Hematopoietic multipotent progenitor cell treated with erythropoietin and hydrocortisone succinate and interleukin-3 and kit ligand, for 15 days (in vitro differentiated cells): ENCODE results near the gene ACOT6.
"Not testable (repeated sequence)": the region's sequence is repeated elsewhere in the genome, so short reads cannot be mapped to it uniquely, and the experiment has no call there.

Experiments used
- DNase-seq: peaks from one replicate; pipeline ENCODE4 v3.0.0-alpha.2; 2015; ENCODE audit warnings: low spot score

ACOT6 gene

DNA sequence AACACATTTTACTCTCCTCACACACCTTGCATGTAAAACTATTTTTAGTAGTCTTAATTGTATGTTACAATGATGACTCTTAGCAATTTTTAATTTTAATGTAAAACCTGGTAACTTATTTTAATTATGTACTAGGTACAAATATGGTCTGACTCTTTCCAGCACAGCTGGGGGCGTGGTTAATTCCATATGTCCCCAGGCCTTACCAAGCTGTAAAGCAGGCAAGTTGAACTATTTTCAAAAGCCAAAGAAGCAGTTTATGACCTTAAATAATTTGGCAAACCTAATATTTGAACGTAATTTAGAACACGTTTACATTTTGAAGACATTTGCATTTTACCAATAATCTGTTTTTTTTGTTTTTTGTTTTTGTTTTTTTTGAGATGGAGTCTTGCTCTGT is 9.3 kb upstream of the ACOT6 start:
- no peak for DNase-seq

GRCh38 chr14:73606271-73606670 is 6.0 kb upstream of the ACOT6 start:
- no peak for DNase-seq

DNA sequence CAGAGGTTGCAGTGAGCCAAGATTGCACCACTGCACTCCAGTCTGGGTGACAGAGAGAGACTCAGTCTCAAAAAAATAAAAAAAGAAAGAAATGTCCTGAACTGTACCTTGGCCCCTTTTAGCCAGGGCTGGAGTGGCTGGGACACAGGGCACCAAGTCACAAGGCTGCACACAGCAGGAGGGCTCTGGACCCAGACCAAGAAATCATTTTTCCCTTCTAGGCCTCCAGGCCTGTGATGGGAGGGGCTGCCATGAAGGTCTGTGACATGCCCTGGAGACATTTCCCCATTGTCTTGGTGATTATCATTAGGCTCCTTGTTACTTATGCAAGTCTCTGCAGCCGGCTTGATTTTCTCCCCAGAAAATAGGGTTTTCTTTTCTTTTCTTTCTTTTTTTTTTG is 5.1 kb upstream of the ACOT6 start:
- no peak for DNase-seq

DNA sequence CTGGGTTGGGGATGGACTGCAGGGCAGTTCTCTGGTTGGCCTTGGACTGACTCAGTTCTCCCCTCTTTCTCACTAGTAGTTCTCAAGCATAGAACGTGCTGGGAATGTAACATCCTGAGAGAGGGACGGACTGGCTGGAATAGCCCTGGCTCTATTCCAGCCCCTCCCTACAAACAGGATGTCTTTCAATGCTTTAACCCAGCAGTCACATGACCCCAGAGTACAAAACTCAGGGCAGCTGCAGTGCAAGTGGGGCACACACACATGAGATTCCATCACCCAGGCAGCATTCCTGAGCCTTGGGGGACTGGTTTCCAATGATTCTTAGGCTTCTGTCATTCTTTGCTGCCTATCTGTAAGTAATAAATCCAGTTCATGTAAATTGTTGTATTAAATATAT is 1.6 kb upstream of the ACOT6 start:
- DNase-seq = no peak

DNA sequence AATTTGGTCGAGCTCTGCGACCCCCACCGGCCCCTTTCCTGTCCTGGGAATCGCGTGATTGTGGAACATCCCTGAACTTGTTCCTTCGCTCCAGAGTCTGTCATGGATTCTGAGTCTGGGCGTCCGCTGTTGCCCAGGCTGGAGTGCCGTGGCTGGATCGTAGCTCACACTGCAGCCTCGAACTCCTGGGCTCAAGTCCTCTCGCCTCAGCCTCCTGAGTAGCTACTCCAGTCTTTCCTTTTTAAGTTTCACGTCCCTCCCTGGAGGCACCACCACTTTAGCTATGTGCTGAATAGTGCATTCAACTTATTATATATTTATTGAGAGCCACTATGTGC is 698 bp downstream of the ACOT6 start:
- DNase-seq = no peak

GRCh38 chr14:73613419-73613963 is 1.2 kb downstream of the ACOT6 start:
- DNase-seq = no peak

DNA sequence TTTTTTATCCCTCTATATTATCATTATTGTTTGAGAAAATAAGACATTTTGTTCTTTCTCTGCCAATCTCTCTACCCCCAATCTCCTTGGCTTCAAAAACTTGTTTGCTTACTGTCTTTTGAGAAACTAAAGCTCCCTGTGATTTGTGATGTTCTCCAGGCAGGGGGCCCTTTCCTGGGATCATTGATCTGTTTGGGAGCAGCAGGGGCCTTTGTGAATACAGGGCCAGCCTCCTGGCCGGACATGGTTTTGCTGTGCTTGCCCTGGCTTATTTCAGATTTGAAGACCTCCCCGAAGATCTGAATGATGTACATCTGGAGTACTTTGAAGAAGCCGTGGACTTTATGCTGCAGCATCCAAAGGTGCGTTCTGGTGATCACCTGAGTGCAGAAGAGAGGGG is 4.5 kb downstream of the ACOT6 start:
- DNase-seq = no peak

- no peak for DNase-seq
Observed at GRCh38 chr14:73619524-73619923, 7.2 kb downstream of the ACOT6 start.

- DNase-seq = no peak
Observed at GRCh38 chr14:73620268-73620667, 8.0 kb downstream of the ACOT6 start.

DNA sequence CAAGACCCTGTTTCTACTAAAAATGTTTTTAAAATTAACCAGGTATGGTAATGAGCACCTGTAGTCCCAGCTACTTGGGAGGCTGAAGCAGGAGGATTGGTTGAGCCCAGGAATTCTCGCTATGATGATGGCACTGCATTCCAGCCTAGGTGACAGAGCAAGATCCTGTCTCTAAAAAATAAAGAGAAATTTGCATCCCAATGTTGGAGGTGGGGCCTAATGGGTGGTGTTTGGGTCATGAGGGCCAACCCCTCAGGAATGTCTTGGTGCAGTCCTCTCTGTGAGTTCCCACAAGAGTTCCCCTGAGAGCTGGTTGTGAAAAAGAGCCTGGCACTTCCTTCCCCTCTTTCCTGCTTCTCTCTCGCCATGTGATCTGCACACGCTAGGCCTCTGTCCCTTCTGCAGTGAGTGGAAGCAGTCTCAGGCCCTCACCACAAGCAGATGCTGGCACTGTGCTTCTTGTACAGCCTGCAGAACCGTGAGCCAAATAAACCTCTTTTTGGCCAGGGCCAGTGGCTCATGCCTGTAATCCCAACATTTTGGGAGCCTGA is 11.3 kb downstream of the ACOT6 start:
- DNase-seq = no peak

DNA sequence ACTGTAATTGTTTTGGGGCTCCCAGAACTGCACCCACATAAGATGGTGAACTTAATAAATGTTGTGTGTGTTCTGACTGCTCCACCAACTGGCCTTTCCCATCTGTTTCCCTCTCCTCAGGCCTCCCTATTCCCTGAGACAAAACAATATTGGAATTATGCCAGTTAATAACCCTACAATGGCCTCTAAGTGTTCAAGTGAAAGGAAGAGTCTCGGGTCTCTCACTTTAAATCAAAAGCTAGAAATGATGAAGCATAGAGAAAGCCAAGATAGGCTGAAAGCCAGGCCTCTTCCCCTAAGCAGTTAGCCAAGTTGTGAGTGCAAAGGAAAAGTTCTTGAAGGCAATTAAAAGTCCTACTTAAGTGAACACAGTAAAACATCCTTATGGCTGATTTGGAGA is 13.4 kb downstream of the ACOT6 start:
- DNase-seq = no peak

DNA sequence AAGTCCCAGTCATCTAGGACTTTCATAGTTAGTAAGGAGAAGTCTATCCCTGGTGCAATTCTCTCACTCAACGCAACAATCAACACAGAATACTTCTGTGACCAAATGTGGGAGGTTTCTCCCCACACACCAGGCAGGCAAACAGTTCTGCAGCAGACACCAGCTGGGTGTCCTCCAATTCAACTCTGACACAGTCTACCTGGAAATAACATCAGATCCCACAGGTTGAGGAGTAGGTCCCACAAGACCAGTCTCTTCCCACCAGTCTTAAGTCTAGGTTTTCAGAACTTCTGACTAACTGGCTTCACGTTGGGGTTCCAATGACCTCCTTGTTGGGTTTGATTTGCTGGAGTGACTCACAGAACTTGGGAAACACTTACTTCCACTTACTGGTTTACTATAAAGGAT is 14.8 kb downstream of the ACOT6 start:
- no peak for DNase-seq

DNA sequence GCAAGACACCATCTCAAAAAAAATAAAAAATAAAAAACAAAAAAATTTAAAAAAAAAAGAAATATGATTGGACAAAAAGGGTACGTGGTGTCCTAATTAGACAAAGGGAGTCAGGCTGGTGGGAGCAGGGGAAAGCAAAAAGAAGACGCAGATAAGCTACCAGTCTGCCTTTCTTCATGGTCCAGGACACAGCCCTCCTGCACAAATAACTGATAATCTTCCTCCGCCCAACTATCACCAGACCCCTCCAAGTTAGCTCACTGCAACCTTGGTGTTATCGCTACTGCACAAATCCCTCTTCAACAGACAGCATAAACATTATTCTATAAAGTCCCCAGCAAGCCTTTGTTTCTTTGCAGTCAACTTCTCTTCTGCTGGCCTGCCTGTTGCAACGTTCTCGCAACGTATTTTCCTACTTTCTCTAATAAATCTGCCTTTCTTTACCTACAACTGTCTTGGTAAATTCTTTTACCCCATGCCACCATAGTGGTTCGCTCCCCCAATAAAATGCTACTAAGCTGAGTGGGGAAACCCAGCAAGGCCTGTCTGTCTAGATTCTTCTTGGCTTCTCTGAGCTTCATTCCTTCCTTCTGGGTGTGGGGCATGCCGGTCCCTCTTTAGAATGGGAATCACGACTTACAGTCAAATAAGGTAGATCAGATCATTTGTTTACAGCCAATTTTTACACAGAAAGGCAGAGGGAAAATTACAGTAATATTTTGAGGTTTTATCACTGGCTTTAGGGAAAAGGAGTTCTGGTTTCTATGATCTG is 17.9 kb downstream of the ACOT6 start:
- DNase-seq = no peak

- DNase-seq = peak; percentile 67
Observed at GRCh38 chr14:73633116-73634010, 21.0 kb downstream of the ACOT6 start.

- DNase-seq = no peak
Observed at GRCh38 chr14:73634011-73634833, 21.9 kb downstream of the ACOT6 start.

GRCh38 chr14:73636355-73636754 is 24.0 kb downstream of the ACOT6 start:
- DNase-seq = not testable (repeated sequence)

- DNase-seq = no peak
Observed at GRCh38 chr14:73637830-73638229, 25.5 kb downstream of the ACOT6 start.

DNA sequence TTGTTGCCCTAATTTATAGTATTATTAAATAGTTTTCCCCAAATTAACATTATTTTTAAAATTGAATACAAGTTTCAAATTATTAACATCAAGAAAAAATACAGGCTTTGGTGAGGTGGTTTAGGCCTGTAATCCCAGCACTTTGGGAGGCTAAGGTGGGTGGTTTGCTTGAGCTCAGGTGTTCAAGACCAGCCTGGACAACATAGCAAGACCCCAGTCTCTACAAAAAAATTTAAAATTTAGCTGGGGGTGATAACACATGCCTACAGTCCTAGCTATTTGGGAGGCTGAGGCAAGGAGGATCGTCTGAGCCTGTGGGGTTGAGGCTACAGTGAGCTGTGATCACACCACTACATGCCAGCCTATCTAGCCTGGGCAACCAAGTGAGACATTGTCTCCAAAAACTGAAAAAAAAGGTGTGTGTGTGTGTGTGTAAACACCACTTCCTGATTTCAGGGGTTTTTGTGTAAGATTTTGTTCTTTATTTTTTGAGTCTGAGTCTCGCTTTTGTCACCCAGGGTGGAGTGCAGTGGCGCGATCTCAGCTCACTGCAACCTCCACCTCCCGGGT is 28.6 kb downstream of the ACOT6 start:
- DNase-seq = no peak

DNA sequence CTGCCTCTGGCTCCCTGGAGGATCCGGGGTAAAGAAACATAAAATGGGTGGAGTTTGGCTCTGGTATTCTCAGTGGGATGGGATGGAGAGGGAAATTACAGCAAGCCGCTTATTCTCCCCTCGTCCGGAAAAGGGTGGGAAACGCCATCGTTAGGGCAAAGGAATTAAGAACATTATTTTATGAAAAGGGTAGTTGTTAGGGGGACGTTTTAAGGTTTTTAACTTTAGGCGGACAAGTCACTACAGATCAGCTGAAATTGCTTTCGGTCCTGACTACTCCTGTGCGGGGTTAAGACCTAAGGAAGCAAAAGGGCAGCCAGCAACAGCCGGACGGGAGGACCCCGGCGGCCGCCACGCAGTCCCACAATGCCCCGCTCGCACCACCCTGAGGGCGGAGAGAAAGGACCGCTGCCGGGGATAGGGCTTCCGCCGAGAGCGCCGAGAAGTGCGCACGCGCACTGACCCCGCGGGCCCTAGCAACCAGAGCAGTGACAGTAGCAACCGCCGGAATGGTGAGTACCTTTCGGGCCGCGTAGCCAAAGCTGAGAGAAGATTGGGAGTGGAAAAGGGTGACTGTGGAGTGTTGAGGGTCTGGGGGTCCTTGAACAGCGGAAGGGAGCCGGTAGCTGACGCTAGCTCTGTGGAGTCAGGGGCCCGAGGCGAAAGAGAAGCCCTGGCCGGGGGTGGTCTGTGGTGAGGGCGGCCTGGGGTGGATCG is 32.4 kb downstream of the ACOT6 start, which contains the start of gene DNAL1:
Gene DNAL1, plus strand, starts transcription at position 456 of the 717 bp plus-strand sequence. Its CDS starts 54 bp downstream, at position 510.
- DNase-seq = peak; percentile 91

- DNase-seq = no peak
Observed at GRCh38 chr14:73645248-73645610, 32.9 kb downstream of the ACOT6 start.

DNA sequence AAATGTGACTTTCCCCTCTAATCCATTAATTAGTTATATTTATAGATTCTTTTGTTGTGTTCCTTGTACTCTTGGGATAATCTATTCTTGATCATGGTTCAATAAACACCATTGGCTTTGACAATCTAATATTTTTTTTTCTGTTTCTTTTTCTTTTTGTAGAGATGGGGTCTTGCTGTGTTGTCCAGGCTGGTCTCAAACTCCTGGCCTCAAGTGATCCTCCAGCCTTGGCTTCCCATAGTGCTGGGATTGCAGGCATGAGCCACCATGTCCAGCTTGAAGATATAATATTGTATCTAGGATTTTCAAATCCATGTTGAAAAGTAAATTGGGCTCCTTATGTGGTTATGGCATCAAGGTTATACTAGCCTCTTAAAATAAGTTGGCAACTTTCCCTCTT is 38.7 kb downstream of the ACOT6 start:
- no peak for DNase-seq
